ENCODE results near the gene RABGAP1L.

The RABGAP1L gene

GRCh38 chr1:174788981-174789380 lies 629.7 kb downstream of the RABGAP1L start:
- Histone ChIP-seq H3K4me2 (ENCODE audit: low read depth, low read length, poor library complexity, severe bottlenecking) (no peak overlapping the region), H3K79me2 (ENCODE audit: insufficient read depth, low read length) (no peaks in the 10 kb centered on the region), H4K20me1 (ENCODE audit: low read depth, low read length) (no peaks in the 10 kb centered on the region), H3F3A (ENCODE audit: insufficient read depth) (no peaks in the 10 kb centered on the region), H3K4me3 (ENCODE audit: insufficient read depth, low read length, poor library complexity, severe bottlenecking) (no peak overlapping the region), H3K27ac (ENCODE audit: low read depth, low read length) (no peak overlapping the region), H3K9me2 (replicated peaks; ENCODE audit: insufficient read depth, low read length) (no peaks in the 10 kb centered on the region), H3K9ac (ENCODE audit: low read length) (no peak overlapping the region), H3K27me3 (ENCODE audit: low read length) (no peaks in the 10 kb centered on the region), H2AFZ (ENCODE audit: low read depth, low read length, severe bottlenecking) (no peak overlapping the region), H3K9me3 (ENCODE audit: insufficient read depth, low read length) (no peaks in the 10 kb centered on the region), H3K36me3 (ENCODE audit: low read length) (no peaks in the 10 kb centered on the region)
- no peak for TF ChIP-seq CTCF (IDR thresholded peaks at IDR 0.05; ENCODE audit: insufficient read depth, low read length, poor library complexity, severe bottlenecking)
- TF ChIP-seq EZH2phosphoT487 (conservative IDR thresholded peaks at IDR 0.05; ENCODE audit: low read length): no peak

GRCh38 chr1:174789399-174789798 lies 630.1 kb downstream of the RABGAP1L start:
- Histone ChIP-seq H3K9me2 (replicated peaks; ENCODE audit: insufficient read depth, low read length) (no peaks in the 10 kb centered on the region), H3K9ac (ENCODE audit: low read length) (no peak overlapping the region), H3K36me3 (ENCODE audit: low read length) (no peaks in the 10 kb centered on the region)

GRCh38 chr1:174791863-174792262 lies 632.5 kb downstream of the RABGAP1L start:
- no peaks in the 10 kb centered on the region for H3K79me2 ChIP-seq (ENCODE audit: insufficient read depth, low read length)
- H3K9me2 ChIP-seq (replicated peaks; ENCODE audit: insufficient read depth, low read length): no peaks in the 10 kb centered on the region
- H3K4me3 ChIP-seq (ENCODE audit: insufficient read depth, low read length, poor library complexity, severe bottlenecking): no peak overlapping the region
- H3K4me2 ChIP-seq (ENCODE audit: low read depth, low read length, poor library complexity, severe bottlenecking): no peak overlapping the region
- H2AFZ ChIP-seq (ENCODE audit: low read depth, low read length, severe bottlenecking): no peak overlapping the region
- no peaks in the 10 kb centered on the region for H3F3A ChIP-seq (ENCODE audit: insufficient read depth)
- H3K9me3 ChIP-seq (ENCODE audit: insufficient read depth, low read length): no peaks in the 10 kb centered on the region
- no peak overlapping the region for H3K9ac ChIP-seq (ENCODE audit: low read length)
- TF ChIP-seq EZH2phosphoT487 (conservative IDR thresholded peaks at IDR 0.05; ENCODE audit: low read length) (no peak), CTCF (IDR thresholded peaks at IDR 0.05; ENCODE audit: insufficient read depth, low read length, poor library complexity, severe bottlenecking) (no peak)
- H4K20me1 ChIP-seq (ENCODE audit: low read depth, low read length): no peaks in the 10 kb centered on the region
- no peaks in the 10 kb centered on the region for H3K36me3 ChIP-seq (ENCODE audit: low read length)
- H3K27ac ChIP-seq (ENCODE audit: low read depth, low read length): no peak overlapping the region
- H3K27me3 ChIP-seq (ENCODE audit: low read length): no peaks in the 10 kb centered on the region

More at GRCh38 chr1:174789399-174789798, 630.1 kb downstream of the RABGAP1L start:
- H3F3A ChIP-seq (ENCODE audit: insufficient read depth): no peaks in the 10 kb centered on the region
- H2AFZ ChIP-seq (ENCODE audit: low read depth, low read length, severe bottlenecking): no peak overlapping the region
- H3K4me3 ChIP-seq (ENCODE audit: insufficient read depth, low read length, poor library complexity, severe bottlenecking): no peak overlapping the region
- TF ChIP-seq EZH2phosphoT487 (conservative IDR thresholded peaks at IDR 0.05; ENCODE audit: low read length) (no peak), CTCF (IDR thresholded peaks at IDR 0.05; ENCODE audit: insufficient read depth, low read length, poor library complexity, severe bottlenecking) (no peak)
- no peak overlapping the region for H3K4me2 ChIP-seq (ENCODE audit: low read depth, low read length, poor library complexity, severe bottlenecking)
- H3K9me3 ChIP-seq (ENCODE audit: insufficient read depth, low read length): no peaks in the 10 kb centered on the region
- no peaks in the 10 kb centered on the region for H3K27me3 ChIP-seq (ENCODE audit: low read length)
- no peaks in the 10 kb centered on the region for H4K20me1 ChIP-seq (ENCODE audit: low read depth, low read length)
- no peak overlapping the region for H3K27ac ChIP-seq (ENCODE audit: low read depth, low read length)
- no peaks in the 10 kb centered on the region for H3K79me2 ChIP-seq (ENCODE audit: insufficient read depth, low read length)
